SK-N-SH (cell line): ENCODE results near the gene GPR32.

Experiments
- JUND ChIP-seq: IDR thresholded peaks from 2 replicates; pipeline ENCODE4 v1.4.0; 2012
- TCF12 ChIP-seq: IDR thresholded peaks from 2 replicates; pipeline ENCODE4 v1.4.0; 2012

GRCh38 chr19:50750010-50750409 lies 20.3 kb upstream of the GPR32 start:
- TF ChIP-seq TCF12 (no peak), JUND (no peak)
